Panc1 (cell line): ENCODE data around the gene FAM53A. TPM values are rescaled to one million over a fixed set of nuclear protein-coding genes. Genes with fewer than 3 reads are reported as not detected.

Source experiments
- ATAC-seq: fragments of 200-7000 bp; cut with Tn5 transposase; 2 replicates; pipeline ENCODE4 v1.9.1; 2020; ENCODE audit warnings: mild to moderate bottlenecking, moderate library complexity
- BruUV-seq: library from RNA; stranded (reverse); fragments of 400-500 nt; replicated peaks from 2 replicates; lab custom pipeline; 2021; lab: Mats Ljungman, UMichigan
- CTCF ChIA-PET: fragments of 300-600 bp; sonication (Branson Sonifier 250); formaldehyde crosslinking; loops from one replicate; lab custom pipeline; 2022; ENCODE audit warnings: antibody characterized with exemption; lab: Charles Lee
- POLR2A ChIA-PET: fragments of 300-600 bp; sonication (Branson Sonifier 250); formaldehyde crosslinking; loops from one replicate; lab custom pipeline; 2022; ENCODE audit warnings: antibody characterized with exemption; lab: Charles Lee
- DNase-seq: peaks from one replicate; pipeline ENCODE4 v3.0.0-alpha.2; 2010; ENCODE audit warnings: low read depth, low spot score
- H3K27ac ChIP-seq: 2 replicates; pipeline ENCODE4 v1.5.1; 2011; ENCODE audit warnings: mild to moderate bottlenecking, low read length, inconsistent platforms
- H3K27me3 ChIP-seq: fragments of 200-500 bp; sonication (Bioruptor generic); 2 replicates; pipeline ENCODE4 v1.6.0; 2014; ENCODE audit warnings: low read length, inconsistent platforms; ENCODE audit not compliant: control insufficient read depth, insufficient read depth
- H3K36me3 ChIP-seq: fragments of 200-500 bp; sonication (Bioruptor generic); 2 replicates; pipeline ENCODE4 v1.5.1; 2014; ENCODE audit warnings: inconsistent platforms, mild to moderate bottlenecking, low read length, moderate library complexity; ENCODE audit not compliant: control insufficient read depth, insufficient read depth
- H3K4me1 ChIP-seq: 2 replicates; pipeline ENCODE4 v1.5.1; 2011; ENCODE audit warnings: inconsistent platforms, mild to moderate bottlenecking, low read length, moderate library complexity; ENCODE audit not compliant: control insufficient read depth, insufficient read depth
- H3K4me3 ChIP-seq, 2 experiments: 2 replicates each; pipeline ENCODE4 v1.5.1; 2011 to 2012; ENCODE audit warnings: low read depth in 2 of 2, low read length in 2 of 2, mild to moderate bottlenecking in 2 of 2, inconsistent platforms in 1 of 2, moderate library complexity in 1 of 2
- H3K9me3 ChIP-seq: fragments of 200-500 bp; sonication (Bioruptor generic); 2 replicates; pipeline ENCODE4 v1.5.1; 2014; ENCODE audit warnings: low read depth, mild to moderate bottlenecking, inconsistent platforms, low read length, moderate library complexity; ENCODE audit not compliant: control insufficient read depth, insufficient read depth
- POLR2AphosphoS5 ChIP-seq: IDR thresholded peaks from 2 replicates; pipeline ENCODE4 v1.6.1; 2012; ENCODE audit warnings: mild to moderate bottlenecking, low read depth, low read length, moderate library complexity
- REST ChIP-seq, 2 experiments: IDR thresholded peaks; 2 replicates each; pipeline ENCODE4 v1.6.1; 2011 to 2012; ENCODE audit warnings: low read depth in 2 of 2, control low read depth in 1 of 2, low read length in 1 of 2, mild to moderate bottlenecking in 1 of 2, moderate library complexity in 1 of 2; ENCODE audit not compliant: insufficient read depth in 1 of 2
- SIN3A ChIP-seq: IDR thresholded peaks from 2 replicates; pipeline ENCODE4 v1.6.1; 2012; ENCODE audit warnings: low read depth, mild to moderate bottlenecking, low read length, moderate library complexity, borderline replicate concordance; ENCODE audit not compliant: insufficient read depth
- TCF7L2 ChIP-seq: IDR thresholded peaks from 2 replicates; pipeline ENCODE4 v1.6.1; 2011; ENCODE audit warnings: mild to moderate bottlenecking, low read depth, low read length, inconsistent platforms
- in situ Hi-C: cut with HindIII; loops from 2 replicates; pipeline ENCODE4 v1.10.0; 2016; ENCODE audit warnings: low sequenced_read_pairs, low pct_unique_long_range_greater_than_20kb
- intact Hi-C: fragments of 100-400 bp; cut with micrococcal nuclease; formaldehyde crosslinking; loops from one replicate; pipeline ENCODE4 v1.10.0; 2022; ENCODE audit not compliant: unreplicated experiment
- total RNA-seq: library from RNA; stranded (reverse); gene quantifications from one replicate; pipeline ENCODE4 v1.2.1, GENCODE V29; 2021; ENCODE audit not compliant: unreplicated experiment
- TF ChIP-seq, protein P1 (sequence below): fragments of 450-650 bp; IDR thresholded peaks from 2 replicates; pipeline ENCODE4 v1.5.1; 2017; ENCODE audit warnings: mild to moderate bottlenecking

The FAM53A gene
- total RNA-seq, 1 experiment from 2014 or later: 7.0 TPM

- no TSS peak for BruUV-seq
- Histone ChIP-seq H3K27ac (no peak overlapping the region), H3K4me1 (no peaks in the 10 kb centered on the region), H3K36me3 (no peaks in the 10 kb centered on the region), H3K27me3 (no peaks in the 10 kb centered on the region), H3K4me3 (no peak overlapping the region), H3K9me3 (no peaks in the 10 kb centered on the region)
- ChIA-PET CTCF (no interaction called here), POLR2A (no interaction called here)
- intact Hi-C loops (no loop called here), in situ Hi-C loops (no loop called here)
- DNase-seq: no peak
- ATAC-seq: no peak
- no peak for TF ChIP-seq SIN3A
- TF ChIP-seq, protein P1, sequence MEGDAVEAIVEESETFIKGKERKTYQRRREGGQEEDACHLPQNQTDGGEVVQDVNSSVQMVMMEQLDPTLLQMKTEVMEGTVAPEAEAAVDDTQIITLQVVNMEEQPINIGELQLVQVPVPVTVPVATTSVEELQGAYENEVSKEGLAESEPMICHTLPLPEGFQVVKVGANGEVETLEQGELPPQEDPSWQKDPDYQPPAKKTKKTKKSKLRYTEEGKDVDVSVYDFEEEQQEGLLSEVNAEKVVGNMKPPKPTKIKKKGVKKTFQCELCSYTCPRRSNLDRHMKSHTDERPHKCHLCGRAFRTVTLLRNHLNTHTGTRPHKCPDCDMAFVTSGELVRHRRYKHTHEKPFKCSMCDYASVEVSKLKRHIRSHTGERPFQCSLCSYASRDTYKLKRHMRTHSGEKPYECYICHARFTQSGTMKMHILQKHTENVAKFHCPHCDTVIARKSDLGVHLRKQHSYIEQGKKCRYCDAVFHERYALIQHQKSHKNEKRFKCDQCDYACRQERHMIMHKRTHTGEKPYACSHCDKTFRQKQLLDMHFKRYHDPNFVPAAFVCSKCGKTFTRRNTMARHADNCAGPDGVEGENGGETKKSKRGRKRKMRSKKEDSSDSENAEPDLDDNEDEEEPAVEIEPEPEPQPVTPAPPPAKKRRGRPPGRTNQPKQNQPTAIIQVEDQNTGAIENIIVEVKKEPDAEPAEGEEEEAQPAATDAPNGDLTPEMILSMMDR: no peak
- no peak for TF ChIP-seq REST (IDR thresholded peaks at IDR 0.05; ENCODE audit: insufficient read depth in 1 of 2, low read depth in 2 of 2, low read length in 1 of 2)
- TF ChIP-seq POLR2AphosphoS5: no peak
- TF ChIP-seq TCF7L2: no peak
Observed at GRCh38 chr4:1614854-1615595, 69.1 kb downstream of the FAM53A start.

GRCh38 chr4:1614502-1614853 lies 69.6 kb downstream of the FAM53A start:
- no peaks in the 10 kb centered on the region for H3K4me1 ChIP-seq
- in situ Hi-C loops: no loop called here
- ATAC-seq (no peak), DNase-seq (no peak)
- H3K27ac ChIP-seq: no peak overlapping the region
- no peaks in the 10 kb centered on the region for H3K9me3 ChIP-seq
- H3K36me3 ChIP-seq: no peaks in the 10 kb centered on the region
- H3K4me3 ChIP-seq: no peak overlapping the region
- intact Hi-C loops: no loop called here
- TF ChIP-seq REST (IDR thresholded peaks at IDR 0.05; ENCODE audit: insufficient read depth in 1 of 2, low read depth in 2 of 2, low read length in 1 of 2) (no peak), POLR2AphosphoS5 (no peak), TCF7L2 (no peak), SIN3A (no peak)
- TF ChIP-seq, protein P1: no peak
- H3K27me3 ChIP-seq: no peaks in the 10 kb centered on the region
- BruUV-seq: no TSS peak
- ChIA-PET CTCF (no interaction called here), POLR2A (no interaction called here)
